ENCODE results near the gene TSR3. TPM values are rescaled to one million over a fixed set of nuclear protein-coding genes. Genes with fewer than 3 reads are reported as not detected.
A peak's percentile ranks its signal among the peaks of the same experiment; 100 is the strongest.

The TSR3 gene
- 42.6 TPM for total RNA-seq

DNA sequence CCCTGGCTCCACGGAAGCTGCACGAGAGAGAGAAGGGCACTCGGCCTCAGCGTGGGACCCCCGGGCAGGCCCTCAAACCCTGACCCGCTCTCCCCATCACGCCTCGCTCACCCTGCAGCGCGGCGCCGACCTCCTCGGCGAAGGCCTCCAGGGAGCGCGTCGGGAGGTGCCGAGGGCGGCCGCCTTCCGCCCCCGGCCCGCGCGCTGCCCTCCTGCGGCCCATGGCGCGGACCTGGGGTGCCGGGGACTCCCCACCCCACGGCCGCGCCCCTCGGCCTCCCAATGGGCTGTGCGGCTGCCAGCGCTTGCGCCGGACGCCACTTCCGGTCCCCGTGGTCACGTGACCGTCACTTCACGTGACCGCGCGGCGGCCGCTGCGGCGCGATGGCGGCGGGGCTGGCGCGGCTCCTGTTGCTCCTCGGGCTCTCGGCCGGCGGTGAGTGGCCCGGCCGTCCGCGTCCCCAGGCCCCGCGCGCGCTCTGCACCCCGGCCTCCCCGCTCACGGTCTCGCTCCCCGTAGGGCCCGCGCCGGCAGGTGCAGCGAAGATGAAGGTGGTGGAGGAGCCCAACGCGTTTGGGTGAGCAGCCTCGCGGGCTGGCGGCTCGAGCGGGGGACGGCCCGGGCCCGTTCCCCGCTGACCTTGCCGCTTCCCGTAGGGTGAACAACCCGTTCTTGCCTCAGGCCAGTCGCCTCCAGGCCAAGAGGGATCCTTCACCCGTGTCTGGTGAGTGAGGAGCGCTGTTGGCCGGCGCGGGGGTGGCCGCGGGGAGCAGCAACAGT lies at the start of gene TSR3, which contains the start of gene GNPTG:
TSR3 (minus strand) TSS at position 297 of the 781 bp plus-strand sequence; CDS start at position 223, 74 bp downstream.
GNPTG (plus strand) TSS at position 350 of the 781 bp plus-strand sequence; CDS start at position 385, 35 bp downstream.
- ATAC-seq: peak; percentile 75

DNA sequence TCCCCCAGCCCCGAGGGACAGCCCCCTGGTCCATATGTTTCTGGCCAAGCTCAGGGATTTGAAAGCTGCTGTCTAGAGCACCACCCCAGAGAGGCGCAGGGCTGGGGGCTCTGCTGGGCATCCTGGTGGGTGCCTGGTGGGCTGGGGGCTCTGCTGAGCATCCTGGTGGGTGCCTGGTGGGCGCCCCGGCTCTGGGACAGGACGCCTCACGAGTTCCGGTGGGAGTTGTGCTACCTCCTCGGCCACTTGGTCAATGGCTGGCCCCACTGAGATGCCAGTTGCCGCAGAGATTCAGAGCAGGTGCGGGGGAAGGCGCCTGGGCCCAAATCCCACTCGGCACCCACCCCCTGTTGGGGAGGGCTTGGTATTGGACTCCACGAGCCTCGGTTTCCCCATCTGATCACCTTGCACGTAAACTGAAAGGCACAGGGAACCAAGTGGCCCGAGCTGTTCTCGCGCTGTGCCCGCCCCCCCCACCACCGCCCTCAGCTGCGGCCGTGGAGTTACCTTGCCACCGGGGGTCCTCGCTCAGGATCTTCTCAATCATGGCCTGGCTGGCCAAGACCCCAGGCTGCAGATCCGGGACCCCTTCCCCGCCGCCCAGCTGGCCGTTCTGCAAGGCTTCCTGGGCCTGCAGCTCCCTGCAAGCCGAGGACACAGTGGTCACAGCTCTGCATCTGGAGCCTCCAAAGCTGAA lies 49.5 kb upstream of the TSR3 start:
- ATAC-seq: no peak

DNA sequence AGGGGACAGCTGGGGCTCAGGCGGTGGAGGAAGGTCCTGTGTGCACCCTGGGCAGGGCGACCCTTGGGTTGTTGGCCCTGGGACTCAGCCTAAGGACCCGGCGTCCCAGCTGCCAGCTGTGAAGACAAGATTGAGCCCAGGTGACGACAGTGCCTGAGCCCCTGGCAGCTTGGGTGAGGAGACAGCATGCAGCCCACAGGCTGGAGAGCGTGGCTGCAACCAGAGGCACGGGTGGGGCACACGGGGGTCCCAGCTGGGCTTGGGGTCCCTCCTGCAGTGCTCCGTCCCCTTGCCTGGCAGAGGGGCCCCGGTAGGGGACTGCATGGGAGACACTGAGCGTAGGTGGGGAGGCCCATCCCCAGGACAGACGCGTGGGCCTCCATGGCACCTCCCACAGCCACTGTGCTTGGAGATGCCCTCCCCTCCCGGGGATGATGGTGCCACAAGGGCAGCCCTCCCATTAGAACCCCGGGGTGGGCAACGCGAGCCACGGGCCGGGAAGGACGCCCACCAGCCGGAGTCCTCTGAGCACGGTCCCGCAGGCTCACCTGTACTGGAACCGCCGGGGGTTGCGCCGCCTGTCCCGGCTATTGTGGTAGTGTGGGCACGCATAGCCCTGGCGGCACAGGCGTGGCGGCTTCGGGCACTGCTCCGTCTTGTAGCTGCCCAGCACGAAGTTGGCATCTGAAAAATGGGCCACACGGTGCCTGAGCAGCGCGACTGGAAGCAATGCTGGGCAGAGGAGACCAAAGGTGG lies 47.3 kb upstream of the TSR3 start:
- ATAC-seq: peak; percentile 21

DNA sequence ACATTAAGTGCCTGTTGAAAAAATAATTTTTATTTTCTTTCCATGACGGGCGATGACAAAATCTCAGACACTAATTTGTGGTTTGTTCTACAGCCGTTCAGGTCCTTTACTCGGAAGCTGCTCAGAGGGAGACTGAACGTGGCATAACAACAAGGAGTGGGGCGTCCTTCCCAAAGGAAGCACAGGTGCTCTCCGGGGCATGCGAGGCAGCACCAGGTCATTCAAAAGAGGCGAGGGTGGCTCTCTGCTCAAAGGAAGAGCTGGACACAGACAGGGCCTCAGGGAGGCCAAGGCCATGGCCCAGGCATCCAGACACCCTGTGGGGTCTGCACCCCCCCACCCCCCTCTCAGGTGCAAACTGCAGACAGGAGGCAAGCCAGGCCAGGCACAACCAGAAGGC lies 46.7 kb upstream of the TSR3 start:
- ATAC-seq: no peak

DNA sequence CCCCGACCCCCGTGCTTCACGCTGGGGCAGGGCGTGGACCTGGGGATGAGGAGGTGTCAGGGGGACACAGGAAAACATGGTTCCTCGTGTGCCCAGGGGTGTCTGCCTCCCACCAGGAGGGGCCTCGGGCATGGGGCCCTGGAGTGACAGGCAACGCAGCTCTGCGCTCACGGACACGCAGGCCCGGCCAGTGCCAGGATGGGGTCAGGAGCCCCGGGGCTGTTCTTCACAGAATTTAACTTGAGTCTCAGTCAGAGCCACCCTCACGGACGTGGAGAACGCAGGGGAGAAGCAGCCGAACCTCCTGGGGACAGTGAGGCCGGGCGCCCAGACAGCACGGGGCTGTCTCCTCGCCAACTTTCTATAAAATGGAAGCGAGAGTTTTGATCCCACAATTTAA lies 46.1 kb upstream of the TSR3 start:
- ATAC-seq: no peak

DNA sequence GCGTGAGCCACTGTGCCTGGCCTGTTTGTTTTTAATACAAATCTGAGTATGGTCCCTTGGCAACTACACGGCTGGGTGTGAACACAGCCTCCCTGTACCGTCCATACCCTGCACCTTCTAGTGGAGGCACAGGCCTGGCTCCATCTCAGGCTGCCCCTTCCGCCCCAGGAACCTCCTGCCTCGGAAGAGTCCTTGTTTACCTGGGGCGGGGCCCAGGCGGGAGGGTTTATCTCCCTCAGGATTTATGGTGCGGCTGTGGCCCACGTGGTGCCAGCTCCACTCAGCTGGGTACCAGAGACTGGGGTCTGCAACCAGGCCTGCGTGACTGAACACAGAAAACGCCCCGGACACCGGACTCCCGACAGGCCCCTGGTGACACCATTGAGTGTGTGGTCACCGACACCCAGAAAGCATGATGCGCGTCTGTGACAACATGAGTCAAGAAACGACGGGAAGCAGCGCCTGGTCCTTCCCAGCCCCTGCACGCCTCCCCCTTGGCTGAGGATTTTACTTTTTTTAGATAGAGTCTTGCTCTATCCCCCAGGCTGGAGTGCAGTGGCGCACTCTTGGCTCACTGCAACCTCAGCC lies 43.9 kb upstream of the TSR3 start:
- ATAC-seq: no peak

DNA sequence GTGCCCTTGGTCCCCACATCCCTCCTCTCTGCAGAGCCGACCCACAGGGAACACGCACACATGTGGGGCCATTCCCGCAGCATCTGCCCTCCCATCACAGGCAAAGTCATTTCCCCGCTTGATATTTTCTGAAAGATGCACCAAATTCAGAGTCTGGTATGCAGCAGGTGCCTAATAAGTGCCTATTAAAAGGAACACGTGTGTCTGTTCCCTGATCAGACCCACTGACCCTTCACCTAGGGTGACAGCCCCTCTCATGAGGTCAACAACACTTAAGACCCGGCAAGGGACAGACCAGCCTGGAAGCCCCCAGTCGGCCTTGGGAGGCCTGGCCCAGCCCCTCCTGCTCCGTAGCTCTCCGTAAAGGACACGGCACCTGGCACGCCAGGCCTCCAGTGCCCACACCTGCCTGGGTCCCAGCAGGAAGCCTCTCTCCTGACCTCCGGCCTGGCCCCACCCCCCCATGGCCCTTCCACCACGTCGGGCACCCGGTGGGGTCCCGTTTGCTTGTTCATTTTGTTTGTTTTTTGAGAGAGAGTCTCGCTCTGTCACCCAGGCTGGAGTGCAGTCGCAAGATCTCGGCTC lies 42.8 kb upstream of the TSR3 start:
- peak; percentile 8 for ATAC-seq

DNA sequence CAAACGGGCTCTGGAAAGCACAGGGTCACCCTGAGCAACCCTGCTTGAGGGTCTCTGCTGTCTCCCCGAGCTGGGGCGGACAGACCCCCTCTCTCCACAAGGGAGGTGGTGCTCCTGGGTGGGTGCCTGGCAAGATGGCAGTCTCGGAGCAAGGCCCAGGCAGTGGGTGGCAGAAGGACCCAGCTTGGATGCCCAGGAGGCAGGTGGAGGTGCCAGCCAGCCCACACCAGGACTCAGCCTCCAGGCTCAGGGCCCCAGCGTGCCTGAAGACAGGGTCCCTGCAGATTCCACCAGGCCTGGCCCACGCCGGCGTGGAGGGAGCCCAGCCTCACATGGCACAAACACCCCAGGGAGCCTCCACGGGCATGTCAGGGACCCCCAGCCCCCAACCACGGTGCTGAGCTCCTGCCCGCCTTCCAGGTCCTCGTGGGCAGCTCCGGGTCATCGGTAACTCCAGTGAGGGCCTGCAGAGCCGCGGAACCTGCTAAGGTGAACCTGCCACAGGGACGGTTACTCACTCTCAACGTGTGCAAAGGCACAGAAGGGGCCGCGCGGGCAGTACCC lies 42.0 kb upstream of the TSR3 start:
- ATAC-seq: no peak

DNA sequence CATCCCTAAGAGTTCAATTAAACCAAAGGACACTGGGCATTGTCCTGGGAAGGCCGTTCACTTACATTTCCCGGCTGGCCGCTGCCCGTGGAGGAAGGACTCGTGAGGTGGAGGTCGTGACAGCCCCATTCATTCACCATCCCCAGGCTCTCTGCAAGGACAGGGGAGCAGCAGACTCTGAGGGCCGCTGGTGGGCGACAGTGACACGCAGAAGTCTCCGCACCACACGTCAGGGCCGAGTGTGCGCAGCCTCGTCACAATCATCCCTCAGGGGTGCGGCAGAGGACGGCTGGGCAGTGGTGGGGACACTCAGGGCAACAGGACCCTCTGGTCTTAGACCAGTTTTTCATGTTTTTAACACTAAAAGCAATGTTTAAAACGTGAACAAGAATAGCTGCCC lies 41.1 kb upstream of the TSR3 start:
- no peak for ATAC-seq

DNA sequence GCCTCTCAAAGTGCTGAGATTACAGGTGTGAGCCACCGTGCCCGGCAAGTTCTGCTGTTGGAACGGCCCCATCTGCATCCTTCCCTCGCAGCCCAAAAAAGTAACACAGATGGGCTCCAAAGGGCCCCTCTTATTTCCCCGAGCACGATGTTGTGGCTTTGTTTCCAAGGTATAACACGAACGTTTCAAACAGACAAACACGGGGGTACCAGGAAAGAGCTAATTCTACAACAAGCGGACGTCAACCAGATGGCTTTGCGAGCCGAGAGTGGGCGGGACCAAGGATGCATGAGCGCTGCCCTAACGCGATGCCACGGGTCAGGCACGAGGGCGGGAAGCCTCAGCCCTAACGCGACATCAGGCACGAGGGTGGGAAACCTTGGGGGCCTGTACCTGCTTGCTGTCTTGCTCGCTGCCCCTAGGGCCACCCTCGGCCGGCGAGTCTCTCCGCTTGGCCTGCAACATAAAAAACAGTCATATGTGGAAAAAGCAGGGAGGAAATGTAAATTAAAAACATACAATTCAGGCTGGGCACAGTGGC lies 38.6 kb upstream of the TSR3 start:
- no peak for ATAC-seq

DNA sequence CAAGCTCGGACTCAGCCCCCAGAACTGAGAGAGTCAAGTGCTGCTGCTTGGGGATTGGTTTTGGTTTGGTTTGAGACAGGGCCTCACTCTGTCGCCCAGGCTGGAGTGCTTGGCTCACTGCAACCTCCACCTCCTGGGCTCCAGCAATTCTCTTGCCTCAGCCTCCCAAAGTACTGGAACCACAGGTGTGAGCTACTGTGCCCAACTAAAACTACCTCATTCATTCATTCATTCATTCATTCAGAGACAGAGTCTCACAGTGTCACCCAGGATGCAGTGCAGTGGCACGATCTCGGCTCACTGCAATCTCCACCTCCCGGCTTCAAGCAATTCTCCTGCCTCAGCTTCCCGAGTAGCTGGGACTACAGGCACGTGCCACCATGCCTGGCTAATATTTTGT lies 38.1 kb upstream of the TSR3 start:
- no peak for ATAC-seq

DNA sequence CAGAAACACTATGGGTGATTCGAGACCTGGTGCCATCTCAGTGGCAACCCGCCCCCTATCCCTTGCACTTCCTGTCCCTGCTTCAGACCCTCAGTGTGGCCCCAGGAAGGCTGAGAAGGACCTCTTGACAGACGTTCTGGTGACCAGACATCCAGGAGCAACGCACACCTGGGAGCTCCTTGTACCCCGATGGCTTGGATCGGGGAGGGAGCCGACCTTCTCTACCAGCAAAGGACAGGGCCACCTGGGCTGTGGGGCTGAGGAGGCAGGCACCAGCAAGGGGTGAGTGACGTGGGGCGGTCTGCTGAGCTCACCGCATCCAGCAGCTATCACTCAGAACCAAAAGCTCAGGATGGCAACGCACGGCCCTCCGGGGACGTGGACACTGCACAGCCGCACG lies 35.7 kb upstream of the TSR3 start:
- ATAC-seq: no peak

DNA sequence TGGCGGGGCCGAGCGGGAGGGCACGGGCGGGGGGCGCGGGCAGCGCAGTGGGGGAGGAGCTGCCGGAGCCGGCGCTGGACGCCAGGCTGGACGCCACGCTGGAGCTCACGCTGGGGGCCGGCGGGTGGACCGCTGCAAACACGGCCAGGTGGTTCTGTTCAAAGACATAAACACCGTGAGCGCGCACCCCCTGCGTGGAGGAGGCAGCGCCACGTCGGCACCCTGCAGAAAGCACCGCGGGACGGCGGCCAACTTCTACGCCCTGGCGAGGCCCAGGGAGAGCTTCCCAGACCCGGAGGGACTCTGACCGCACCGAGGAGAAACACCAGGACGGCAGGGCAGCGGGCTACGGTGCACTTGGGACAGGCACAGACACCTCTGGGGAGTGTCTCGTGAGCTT lies 33.6 kb upstream of the TSR3 start:
- no peak for ATAC-seq

DNA sequence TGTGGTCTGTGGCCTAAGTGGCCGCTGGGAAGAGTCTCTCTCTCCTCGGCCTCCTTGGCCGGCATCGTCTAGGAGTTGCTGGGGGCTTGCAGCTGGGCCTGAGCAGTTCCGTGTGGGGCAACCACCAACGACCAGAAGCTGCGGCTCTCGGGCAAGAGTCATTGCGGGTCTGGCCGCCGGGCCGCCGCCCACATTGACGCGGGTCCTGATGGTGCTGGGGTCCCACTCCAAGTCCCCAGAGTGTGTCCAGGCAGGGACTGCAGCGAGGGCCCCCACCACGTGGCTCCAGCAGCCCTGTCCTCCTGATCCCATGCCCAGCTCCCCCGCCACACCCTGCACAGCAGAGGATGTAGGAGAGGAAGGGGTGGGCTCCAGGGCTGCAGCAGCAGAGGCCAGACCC lies 31.9 kb upstream of the TSR3 start:
- no peak for ATAC-seq

DNA sequence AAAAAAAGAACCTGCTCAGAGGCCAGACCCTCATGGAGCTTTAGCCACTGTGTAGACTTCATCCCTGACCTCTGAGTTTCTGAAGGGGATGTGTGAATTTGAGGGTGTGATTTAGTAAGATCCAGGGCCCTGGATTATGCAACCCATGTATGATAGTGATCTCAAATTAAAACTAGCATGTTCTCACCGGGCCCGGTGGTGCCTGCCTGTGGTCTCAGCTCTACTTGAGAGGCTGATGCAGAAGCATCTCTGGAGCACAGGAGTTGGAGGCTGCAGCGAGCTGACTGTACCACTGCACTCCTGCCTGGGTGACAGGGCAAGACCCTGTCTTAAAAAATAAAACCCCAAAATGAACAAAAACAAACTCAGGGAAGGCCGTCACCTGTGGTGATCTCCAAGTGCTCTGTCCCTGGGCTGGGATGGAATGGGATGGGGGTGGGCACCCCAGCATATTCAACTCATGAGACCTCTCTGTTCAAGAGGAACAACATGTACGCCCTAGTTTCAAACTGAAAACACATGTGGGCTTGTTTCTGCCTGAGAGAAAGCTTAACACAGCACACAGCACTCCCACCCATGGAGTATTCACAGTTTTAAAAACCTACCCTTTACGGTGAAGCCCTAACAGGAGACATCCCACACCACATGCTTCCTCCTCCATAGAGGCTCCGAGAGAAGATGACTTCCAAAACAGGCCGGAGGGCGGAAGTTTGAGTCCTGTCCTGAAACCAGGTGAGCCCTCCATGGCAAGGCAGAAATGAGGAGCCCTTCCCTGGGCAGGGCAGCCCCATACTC lies 30.1 kb upstream of the TSR3 start:
- no peak for ATAC-seq

DNA sequence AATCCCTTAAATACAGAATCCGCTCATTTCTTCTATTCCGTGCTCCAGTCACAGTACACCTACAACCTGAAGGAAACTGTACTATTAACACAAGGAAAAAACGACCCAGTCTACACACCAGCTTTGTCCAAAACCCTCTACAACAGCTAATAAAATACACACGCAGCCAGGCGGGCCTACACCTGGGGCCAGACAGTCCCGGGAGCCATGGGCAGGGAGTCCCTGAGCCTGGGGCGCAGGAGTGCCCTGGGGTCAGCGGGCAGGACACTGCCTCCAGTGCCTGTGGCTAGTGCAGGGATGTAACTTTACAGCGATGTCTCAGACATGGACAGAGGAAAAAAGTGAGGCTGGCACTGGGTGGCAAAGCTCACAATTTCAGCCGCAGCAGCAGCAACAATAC lies 28.5 kb upstream of the TSR3 start:
- no peak for ATAC-seq

DNA sequence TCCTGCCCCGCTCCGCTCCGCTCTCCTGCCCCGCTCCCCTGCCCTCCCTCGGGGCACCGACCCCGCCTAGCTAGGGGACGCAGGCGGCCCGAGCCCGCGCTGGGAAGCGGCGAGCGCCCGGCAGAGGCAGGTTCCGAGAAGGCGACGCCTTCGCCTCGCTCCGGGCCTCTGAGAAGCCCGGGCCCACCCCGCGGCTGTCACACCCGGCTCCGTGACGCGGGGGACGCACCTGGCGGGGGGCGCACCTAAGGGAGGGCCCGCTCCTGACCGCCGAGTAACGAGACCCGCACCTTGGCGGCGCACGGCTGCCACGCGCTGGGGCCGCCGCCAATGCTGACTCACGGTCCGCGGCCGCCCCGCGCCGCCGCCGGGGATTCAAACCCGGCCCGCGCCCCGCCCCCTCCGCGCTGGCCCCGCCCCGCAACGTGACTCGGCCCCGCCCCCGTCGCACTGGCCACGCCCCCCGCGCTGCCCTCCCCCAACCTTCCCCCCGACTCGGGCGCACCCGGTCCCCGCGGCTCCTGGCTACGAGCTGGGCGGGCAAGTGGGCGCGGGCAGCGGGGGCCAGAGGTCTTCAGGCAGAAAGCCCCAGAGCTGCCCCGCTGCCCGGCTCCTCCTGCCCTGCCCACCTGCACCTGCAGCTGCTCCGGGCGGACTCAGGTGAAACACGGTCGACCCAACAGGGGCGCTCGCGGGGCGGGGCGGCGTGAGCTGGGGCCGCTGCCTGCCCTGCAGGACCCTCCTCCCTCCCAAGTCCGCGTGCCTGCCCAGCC lies 27.8 kb upstream of the TSR3 start:
- peak; percentile 76 for ATAC-seq

DNA sequence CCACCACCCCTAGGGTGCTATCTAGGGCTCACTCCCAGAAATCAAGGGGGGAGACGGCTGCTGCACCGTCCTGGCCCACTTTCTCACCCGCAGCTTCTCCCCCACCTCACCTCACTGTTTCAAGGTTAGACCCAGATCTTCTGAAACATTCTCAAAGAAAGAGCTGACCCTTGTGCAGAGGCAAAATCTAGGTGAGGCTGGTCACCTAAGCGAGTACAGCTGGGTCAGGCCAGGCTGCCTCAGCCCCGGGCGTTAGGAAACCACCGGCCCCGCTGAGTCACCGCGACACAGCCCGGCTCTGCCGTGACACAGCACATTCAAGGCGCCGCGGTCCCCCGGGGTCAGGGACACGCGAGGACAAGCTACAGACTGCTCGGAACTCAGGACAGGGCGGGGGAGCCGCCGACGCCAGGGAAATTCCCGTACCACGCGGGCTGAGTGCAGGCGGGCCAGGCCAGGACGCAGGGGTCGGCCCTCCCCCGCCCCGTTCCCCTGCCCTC lies 27.2 kb upstream of the TSR3 start:
- ATAC-seq: peak; percentile 82

DNA sequence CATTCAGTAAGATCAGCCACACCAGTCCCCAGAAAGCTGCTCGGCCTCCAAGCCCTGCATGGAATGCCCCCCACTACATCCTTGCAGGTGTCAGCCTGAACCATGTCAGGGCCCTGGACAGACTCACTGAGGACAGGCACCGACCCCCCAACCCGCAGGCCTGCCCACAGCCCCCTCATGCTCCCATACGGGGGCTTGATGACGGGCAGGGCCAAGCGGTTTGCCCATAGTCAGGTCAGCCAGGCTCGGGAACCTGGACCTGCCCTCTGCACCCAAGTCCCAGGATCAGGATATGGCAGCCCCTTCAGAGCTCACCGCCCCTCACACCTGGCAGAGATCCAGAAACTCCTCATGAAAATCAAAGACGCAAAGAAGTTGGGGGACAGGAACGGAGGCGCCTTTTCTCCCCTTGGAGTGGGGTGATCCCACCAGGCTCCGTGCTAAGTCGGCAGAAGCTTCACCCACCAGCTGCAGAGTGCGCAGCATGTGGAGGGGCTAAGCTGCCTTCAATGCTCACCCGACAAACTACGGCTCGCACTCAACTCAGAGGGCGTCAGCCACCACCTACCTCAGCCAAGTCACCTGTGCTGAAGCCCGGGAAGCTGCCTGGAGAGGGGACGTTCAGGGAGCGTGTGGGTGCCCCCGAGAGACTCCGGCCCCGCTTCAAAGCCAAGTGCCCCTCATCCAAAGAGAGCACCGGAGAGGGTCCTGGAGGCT lies 26.6 kb upstream of the TSR3 start:
- no peak for ATAC-seq
